HCT116 (cell line): Measurements from ENCODE around the gene SMIM35. TPM values are rescaled to one million over a fixed set of nuclear protein-coding genes. Genes with fewer than 3 reads are reported as not detected.

Experiments
- ATAC-seq: fragments of 200-7000 bp; cut with Tn5 transposase; 2 replicates; pipeline ENCODE4 v1.9.1; 2020; ENCODE audit warnings: mild to moderate bottlenecking, moderate library complexity
- BruUV-seq: library from RNA; stranded (reverse); fragments of 400-500 nt; replicated peaks from 2 replicates; lab custom pipeline; 2021; lab: Mats Ljungman, UMichigan
- CTCF ChIA-PET: fragments of 300-600 bp; sonication (Branson Sonifier 250); formaldehyde crosslinking; loops from one replicate; lab custom pipeline; 2021; ENCODE audit warnings: antibody characterized with exemption; lab: Charles Lee
- POLR2A ChIA-PET: fragments of 300-600, 350-600 bp; sonication (Branson Sonifier 250); formaldehyde crosslinking; loops from one replicate; lab custom pipeline; 2021; ENCODE audit warnings: antibody characterized with exemption; lab: Charles Lee
- RAD21 ChIA-PET, 2 experiments: fragments of 300-600 bp; sonication (Branson Sonifier 250); formaldehyde crosslinking; loops; one replicate each; lab custom pipeline; 2023; ENCODE audit warnings: low total read pairs in 2 of 2; ENCODE audit not compliant: uncharacterized antibody in 2 of 2, unreplicated experiment in 2 of 2, low non-redundant PET in 1 of 2; lab: Charles Lee
- DNase-seq: peaks from one replicate; pipeline ENCODE4 v3.0.0-alpha.2; 2010; ENCODE audit warnings: low read depth, low spot score
- H2AFZ ChIP-seq: fragments of 200-600 bp; shearing (Covaris generic), sonication (generic); 2 replicates; pipeline ENCODE4 v1.6.1; 2017; ENCODE audit warnings: low read depth, mixed run types, mixed read lengths, antibody characterized with exemption, low read length; ENCODE audit not compliant: poor library complexity, severe bottlenecking
- H3K27ac ChIP-seq: 2 replicates; pipeline ENCODE4 v1.5.1; 2012; ENCODE audit warnings: low read depth, low read length
- H3K27me3 ChIP-seq: fragments of 200-600 bp; sonication (generic); 2 replicates; pipeline ENCODE4 v1.6.1; 2016; ENCODE audit warnings: mixed run types, low read length, mixed read lengths; ENCODE audit not compliant: insufficient read depth
- H3K36me3 ChIP-seq, 2 experiments: fragments of 200-500 bp in 1 of 2; fragments of 200-600 bp in 1 of 2; sonication (Bioruptor generic) in 1 of 2; sonication (generic) in 1 of 2; 2 replicates each; pipeline versions ENCODE4 v1.5.1 to v1.6.1; 2014 to 2016; ENCODE audit warnings: low read length in 2 of 2, inconsistent platforms in 1 of 2, mixed read lengths in 1 of 2, mixed run types in 1 of 2; ENCODE audit not compliant: insufficient read depth in 2 of 2, control insufficient read depth in 1 of 2
- H3K4me1 ChIP-seq, 2 experiments: fragments of 200-600 bp in 1 of 2; sonication (generic) in 1 of 2; 2 replicates each; pipeline versions ENCODE4 v1.5.1 to v1.6.1; 2012 to 2017; ENCODE audit warnings: low read length in 2 of 2, inconsistent platforms in 1 of 2, mild to moderate bottlenecking in 1 of 2, mixed read lengths in 1 of 2, mixed run types in 1 of 2, moderate library complexity in 1 of 2; ENCODE audit not compliant: insufficient read depth in 2 of 2, control insufficient read depth in 1 of 2
- H3K4me2 ChIP-seq: fragments of 200-600 bp; sonication (generic); 2 replicates; pipeline ENCODE4 v1.6.1; 2017; ENCODE audit warnings: mixed run types, low read length, mixed read lengths
- H3K4me3 ChIP-seq, 2 experiments: fragments of 200-600 bp in 1 of 2; sonication (generic) in 1 of 2; replicated peaks in 1 of 2; 2 replicates each; pipeline ENCODE4 v1.5.1; 2011 to 2016; ENCODE audit warnings: low read length in 2 of 2, control low read depth in 1 of 2, low read depth in 1 of 2, mild to moderate bottlenecking in 1 of 2, mixed read lengths in 1 of 2, mixed run types in 1 of 2
- H3K79me2 ChIP-seq: fragments of 200-600 bp; sonication (generic); 2 replicates; pipeline ENCODE4 v1.6.1; 2017; ENCODE audit warnings: mild to moderate bottlenecking, mixed run types, low read length, moderate library complexity, mixed read lengths; ENCODE audit not compliant: insufficient read depth
- H3K9ac ChIP-seq: fragments of 200-600 bp; sonication (generic); 2 replicates; pipeline ENCODE4 v1.6.1; 2016; ENCODE audit warnings: low read length, mixed read lengths
- H3K9me2 ChIP-seq: fragments of 200-600 bp; sonication (generic), shearing (Covaris generic); 2 replicates; pipeline ENCODE4 v1.6.1; 2017; ENCODE audit warnings: mixed run types, mild to moderate bottlenecking, moderate library complexity; ENCODE audit not compliant: insufficient read depth
- H3K9me3 ChIP-seq, 2 experiments: fragments of 200-500 bp in 1 of 2; fragments of 200-600 bp in 1 of 2; sonication (Bioruptor generic) in 1 of 2; sonication (generic) in 1 of 2; 2 replicates each; pipeline ENCODE4 v1.6.1; 2014 to 2017; ENCODE audit warnings: low read length in 2 of 2, mixed read lengths in 2 of 2, inconsistent platforms in 1 of 2, low read depth in 1 of 2, mild to moderate bottlenecking in 1 of 2, mixed run types in 1 of 2, moderate library complexity in 1 of 2; ENCODE audit not compliant: control insufficient read depth in 1 of 2, insufficient read depth in 1 of 2
- H4K20me1 ChIP-seq: fragments of 200-600 bp; sonication (generic), shearing (Covaris generic); 2 replicates; pipeline ENCODE4 v1.6.1; 2017; ENCODE audit warnings: mixed run types, mild to moderate bottlenecking, moderate library complexity; ENCODE audit not compliant: insufficient read depth
- CBX3 ChIP-seq: IDR thresholded peaks from 2 replicates; pipeline ENCODE4 v1.6.1; 2012; ENCODE audit warnings: low read depth
- ELF1 ChIP-seq: IDR thresholded peaks from 2 replicates; pipeline ENCODE4 v1.6.1; 2012; ENCODE audit warnings: low read depth, borderline replicate concordance
- EZH2phosphoT487 ChIP-seq: fragments of 200-600 bp; IDR thresholded peaks from 2 replicates; pipeline ENCODE4 v1.6.1; 2018; ENCODE audit warnings: antibody characterized with exemption, borderline replicate concordance
- POLR2AphosphoS5 ChIP-seq: IDR thresholded peaks from 2 replicates; pipeline ENCODE4 v1.6.1; 2011; ENCODE audit warnings: mild to moderate bottlenecking, low read depth, low read length, moderate library complexity
- RAD21 ChIP-seq: IDR thresholded peaks from 2 replicates; pipeline ENCODE4 v1.6.1; 2012; ENCODE audit warnings: low read depth, mild to moderate bottlenecking
- SIN3A ChIP-seq: IDR thresholded peaks from 2 replicates; pipeline ENCODE4 v1.6.1; 2012; ENCODE audit warnings: low read depth
- SP1 ChIP-seq: IDR thresholded peaks from 2 replicates; pipeline ENCODE4 v1.6.1; 2012; ENCODE audit warnings: low read depth
- TCF7L2 ChIP-seq: IDR thresholded peaks from 2 replicates; pipeline ENCODE4 v1.7.0; 2011; ENCODE audit warnings: borderline replicate concordance, inconsistent platforms; ENCODE audit not compliant: insufficient read depth, insufficient read length; ENCODE audit errors: extremely low read depth
- ZNF274 ChIP-seq: fragments of 200-500 bp; sonication (Bioruptor generic); IDR thresholded peaks from 2 replicates; pipeline ENCODE4 v1.6.1; 2014; ENCODE audit warnings: mild to moderate bottlenecking, low read depth, low read length, inconsistent platforms
- intact Hi-C: fragments of 100-400 bp; cut with micrococcal nuclease; formaldehyde crosslinking; loops from 2 replicates; pipeline ENCODE4 v1.10.0; 2022
- total RNA-seq: library from RNA; stranded (reverse); gene quantifications from one replicate; pipeline ENCODE4 v1.2.1, GENCODE V29; 2021; ENCODE audit not compliant: unreplicated experiment
- TF ChIP-seq, protein P1 (sequence below): IDR thresholded peaks from 2 replicates; pipeline ENCODE4 v1.6.1; 2011; ENCODE audit warnings: mild to moderate bottlenecking, low read length, moderate library complexity; ENCODE audit not compliant: insufficient replicate concordance; ENCODE audit errors: extremely low read depth
- TF ChIP-seq, protein P2 (sequence below): IDR thresholded peaks from 2 replicates; pipeline ENCODE4 v1.6.1; 2012
- TF ChIP-seq, protein P3 (sequence below): IDR thresholded peaks from 2 replicates; pipeline ENCODE4 v1.6.1; 2012; ENCODE audit warnings: low read depth
- TF ChIP-seq, protein P4 (sequence below), 3 experiments: fragments of 200-600 bp in 1 of 3; sonication (generic) in 1 of 3; IDR thresholded peaks in 2 of 3; conservative IDR thresholded peaks in 1 of 3; 2 replicates each; pipeline ENCODE4 v1.5.1; 2012 to 2017; ENCODE audit warnings: low read depth in 2 of 3, low read length in 2 of 3, antibody characterized with exemption in 1 of 3, borderline replicate concordance in 1 of 3, control low read depth in 1 of 3, mild to moderate bottlenecking in 1 of 3, mixed read lengths in 1 of 3, mixed run types in 1 of 3, moderate library complexity in 1 of 3; ENCODE audit not compliant: insufficient read depth in 1 of 3

The SMIM35 gene
- total RNA-seq, 1 experiment from 2014 or later: not detected

DNA sequence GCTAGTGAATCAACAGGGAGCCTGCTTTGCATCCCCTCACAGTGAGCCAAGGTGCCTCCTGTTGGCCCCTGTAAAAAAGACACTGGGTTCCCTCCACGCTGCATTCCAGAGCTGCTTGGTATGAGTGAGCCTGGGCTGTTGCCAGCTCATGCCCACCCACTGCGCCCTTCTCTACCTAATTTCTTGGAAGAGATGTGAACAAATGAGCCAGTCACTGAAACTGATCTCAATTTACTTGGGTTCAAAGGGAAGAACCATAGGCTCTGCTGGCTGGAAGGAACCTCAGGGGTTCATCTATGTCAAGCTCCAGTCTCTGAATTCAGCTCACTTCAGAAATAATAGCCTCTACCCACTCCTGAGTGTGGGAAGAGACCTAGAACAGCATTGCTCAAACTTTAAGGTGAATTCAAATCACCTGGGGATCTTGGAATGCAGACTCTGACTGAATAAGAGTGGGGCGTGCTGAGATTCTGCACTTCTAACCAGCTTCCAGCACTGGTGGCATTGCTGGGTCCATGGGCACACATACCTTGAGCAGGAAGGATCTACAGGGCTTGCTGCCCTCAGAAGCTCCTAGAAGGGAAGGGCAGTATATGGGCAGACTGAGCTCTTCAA is 15.2 kb downstream of the SMIM35 start:
- Histone ChIP-seq H3K4me3 (no peak overlapping the region), H3K9ac (no peak overlapping the region), H3K79me2 (no peaks in the 10 kb centered on the region), H2AFZ (no peak overlapping the region), H4K20me1 (no peaks in the 10 kb centered on the region), H3K27ac (no peak overlapping the region), H3K9me3 (no peaks in the 10 kb centered on the region)
- ChIA-PET RAD21 (no interaction called here), CTCF (interaction anchor here (0.6 kb wide), 1 partner anchor 18 kb away, joined by 4 read pairs; no protein-coding TSS in a partner anchor)
- ATAC-seq: no peak
- no peak for TF ChIP-seq CBX3
- no peak for TF ChIP-seq RAD21
- TF ChIP-seq, protein P1, sequence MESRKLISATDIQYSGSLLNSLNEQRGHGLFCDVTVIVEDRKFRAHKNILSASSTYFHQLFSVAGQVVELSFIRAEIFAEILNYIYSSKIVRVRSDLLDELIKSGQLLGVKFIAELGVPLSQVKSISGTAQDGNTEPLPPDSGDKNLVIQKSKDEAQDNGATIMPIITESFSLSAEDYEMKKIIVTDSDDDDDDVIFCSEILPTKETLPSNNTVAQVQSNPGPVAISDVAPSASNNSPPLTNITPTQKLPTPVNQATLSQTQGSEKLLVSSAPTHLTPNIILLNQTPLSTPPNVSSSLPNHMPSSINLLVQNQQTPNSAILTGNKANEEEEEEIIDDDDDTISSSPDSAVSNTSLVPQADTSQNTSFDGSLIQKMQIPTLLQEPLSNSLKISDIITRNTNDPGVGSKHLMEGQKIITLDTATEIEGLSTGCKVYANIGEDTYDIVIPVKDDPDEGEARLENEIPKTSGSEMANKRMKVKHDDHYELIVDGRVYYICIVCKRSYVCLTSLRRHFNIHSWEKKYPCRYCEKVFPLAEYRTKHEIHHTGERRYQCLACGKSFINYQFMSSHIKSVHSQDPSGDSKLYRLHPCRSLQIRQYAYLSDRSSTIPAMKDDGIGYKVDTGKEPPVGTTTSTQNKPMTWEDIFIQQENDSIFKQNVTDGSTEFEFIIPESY: no peak
- TF ChIP-seq SP1: no peak
- TF ChIP-seq, protein P2, sequence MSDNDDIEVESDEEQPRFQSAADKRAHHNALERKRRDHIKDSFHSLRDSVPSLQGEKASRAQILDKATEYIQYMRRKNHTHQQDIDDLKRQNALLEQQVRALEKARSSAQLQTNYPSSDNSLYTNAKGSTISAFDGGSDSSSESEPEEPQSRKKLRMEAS: no peak
- no peak for TF ChIP-seq POLR2AphosphoS5
- TF ChIP-seq, protein P3, sequence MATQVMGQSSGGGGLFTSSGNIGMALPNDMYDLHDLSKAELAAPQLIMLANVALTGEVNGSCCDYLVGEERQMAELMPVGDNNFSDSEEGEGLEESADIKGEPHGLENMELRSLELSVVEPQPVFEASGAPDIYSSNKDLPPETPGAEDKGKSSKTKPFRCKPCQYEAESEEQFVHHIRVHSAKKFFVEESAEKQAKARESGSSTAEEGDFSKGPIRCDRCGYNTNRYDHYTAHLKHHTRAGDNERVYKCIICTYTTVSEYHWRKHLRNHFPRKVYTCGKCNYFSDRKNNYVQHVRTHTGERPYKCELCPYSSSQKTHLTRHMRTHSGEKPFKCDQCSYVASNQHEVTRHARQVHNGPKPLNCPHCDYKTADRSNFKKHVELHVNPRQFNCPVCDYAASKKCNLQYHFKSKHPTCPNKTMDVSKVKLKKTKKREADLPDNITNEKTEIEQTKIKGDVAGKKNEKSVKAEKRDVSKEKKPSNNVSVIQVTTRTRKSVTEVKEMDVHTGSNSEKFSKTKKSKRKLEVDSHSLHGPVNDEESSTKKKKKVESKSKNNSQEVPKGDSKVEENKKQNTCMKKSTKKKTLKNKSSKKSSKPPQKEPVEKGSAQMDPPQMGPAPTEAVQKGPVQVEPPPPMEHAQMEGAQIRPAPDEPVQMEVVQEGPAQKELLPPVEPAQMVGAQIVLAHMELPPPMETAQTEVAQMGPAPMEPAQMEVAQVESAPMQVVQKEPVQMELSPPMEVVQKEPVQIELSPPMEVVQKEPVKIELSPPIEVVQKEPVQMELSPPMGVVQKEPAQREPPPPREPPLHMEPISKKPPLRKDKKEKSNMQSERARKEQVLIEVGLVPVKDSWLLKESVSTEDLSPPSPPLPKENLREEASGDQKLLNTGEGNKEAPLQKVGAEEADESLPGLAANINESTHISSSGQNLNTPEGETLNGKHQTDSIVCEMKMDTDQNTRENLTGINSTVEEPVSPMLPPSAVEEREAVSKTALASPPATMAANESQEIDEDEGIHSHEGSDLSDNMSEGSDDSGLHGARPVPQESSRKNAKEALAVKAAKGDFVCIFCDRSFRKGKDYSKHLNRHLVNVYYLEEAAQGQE: no peak
- no peak for TF ChIP-seq EZH2phosphoT487
- no peak for TF ChIP-seq ZNF274
- no peak for TF ChIP-seq SIN3A
- TF ChIP-seq ELF1: no peak
- TF ChIP-seq, protein P4, sequence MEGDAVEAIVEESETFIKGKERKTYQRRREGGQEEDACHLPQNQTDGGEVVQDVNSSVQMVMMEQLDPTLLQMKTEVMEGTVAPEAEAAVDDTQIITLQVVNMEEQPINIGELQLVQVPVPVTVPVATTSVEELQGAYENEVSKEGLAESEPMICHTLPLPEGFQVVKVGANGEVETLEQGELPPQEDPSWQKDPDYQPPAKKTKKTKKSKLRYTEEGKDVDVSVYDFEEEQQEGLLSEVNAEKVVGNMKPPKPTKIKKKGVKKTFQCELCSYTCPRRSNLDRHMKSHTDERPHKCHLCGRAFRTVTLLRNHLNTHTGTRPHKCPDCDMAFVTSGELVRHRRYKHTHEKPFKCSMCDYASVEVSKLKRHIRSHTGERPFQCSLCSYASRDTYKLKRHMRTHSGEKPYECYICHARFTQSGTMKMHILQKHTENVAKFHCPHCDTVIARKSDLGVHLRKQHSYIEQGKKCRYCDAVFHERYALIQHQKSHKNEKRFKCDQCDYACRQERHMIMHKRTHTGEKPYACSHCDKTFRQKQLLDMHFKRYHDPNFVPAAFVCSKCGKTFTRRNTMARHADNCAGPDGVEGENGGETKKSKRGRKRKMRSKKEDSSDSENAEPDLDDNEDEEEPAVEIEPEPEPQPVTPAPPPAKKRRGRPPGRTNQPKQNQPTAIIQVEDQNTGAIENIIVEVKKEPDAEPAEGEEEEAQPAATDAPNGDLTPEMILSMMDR (IDR thresholded peaks at IDR 0.05 in 2 of 3, conservative IDR thresholded peaks at IDR 0.05 in 1 of 3; ENCODE audit: borderline replicate concordance in 1 of 3, insufficient read depth in 1 of 3, low read depth in 2 of 3, low read length in 2 of 3): no peak
- TF ChIP-seq TCF7L2: no peak
- TF ChIP-seq, all 23 proteins: peak for 0
- no peak for DNase-seq
- no peaks in the 10 kb centered on the region for H3K27me3 ChIP-seq
- H3K4me2 ChIP-seq: no peak overlapping the region
- peaks cover 11 to 21% of the 10 kb centered on the region in 2 experiments for H3K4me1 ChIP-seq
- intact Hi-C loops: no loop called here
- H3K36me3 ChIP-seq: no peaks in the 10 kb centered on the region
- no peaks in the 10 kb centered on the region for H3K9me2 ChIP-seq
- BruUV-seq: no TSS peak
- POLR2A ChIA-PET: no interaction called here
